Left renal cortex interstitium (tissue), 4 donors: ENCODE measurements around the gene GRK5. TPM values are rescaled to one million over a fixed set of nuclear protein-coding genes. Genes with fewer than 3 reads are reported as not detected.
A peak's percentile ranks its signal among the peaks of the same experiment; 100 is the strongest.

Source experiments
- DNase-seq, 4 donors: peaks; one replicate each; pipeline ENCODE4 v3.0.0-alpha.2; 2013; ENCODE audit warnings: low read depth in 4 of 4, low spot score in 2 of 4, missing footprints in 1 of 4
- polyA plus RNA-seq, 4 donors: library from polyadenylated mRNA; unstranded; fragments of 120-200 nt; gene quantifications; one replicate each; pipeline ENCODE4 v1.2.1, GENCODE V29; 2013; ENCODE audit not compliant: insufficient read length in 4 of 4

GRK5 gene
- polyA plus RNA-seq, 4 donors, result 15.0 to 17.4 (median 16.4) TPM

DNA sequence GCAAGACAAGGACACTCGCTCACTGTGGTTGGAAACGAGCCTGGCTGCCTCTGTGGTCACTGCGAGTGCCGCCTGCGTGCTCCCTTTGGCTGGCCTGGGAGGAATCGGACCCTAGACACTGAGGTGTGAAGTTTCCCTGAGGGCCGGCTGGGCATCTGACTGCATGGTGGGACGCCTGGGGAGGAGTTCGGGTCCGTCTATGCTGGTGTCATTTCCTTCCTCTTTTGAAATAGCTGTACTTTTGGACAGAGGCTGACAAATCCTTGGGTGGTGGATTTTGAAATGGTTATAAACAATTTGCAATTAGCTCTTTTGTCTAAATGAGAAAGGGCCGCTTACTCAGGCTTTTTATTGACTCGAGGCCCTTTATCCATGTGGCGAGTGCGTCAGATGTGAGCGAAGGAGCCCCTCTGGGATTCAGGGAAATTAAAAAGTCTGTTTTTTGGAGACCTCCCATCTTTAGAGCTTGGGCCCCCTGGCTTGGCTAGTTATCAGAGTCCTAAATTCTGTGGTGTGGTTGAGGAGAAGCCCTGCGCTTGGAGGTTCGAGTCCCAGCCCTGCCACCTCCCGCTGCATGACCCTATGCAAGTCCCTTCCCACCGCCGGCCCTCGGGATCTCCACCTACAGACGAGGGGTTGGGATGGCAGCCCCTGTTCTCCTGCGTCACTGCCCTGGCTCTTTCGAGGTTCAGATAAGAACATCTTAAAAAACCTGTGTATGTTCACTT, 188.1 kb downstream of the GRK5 start:
- DNase-seq, result no peak

DNA sequence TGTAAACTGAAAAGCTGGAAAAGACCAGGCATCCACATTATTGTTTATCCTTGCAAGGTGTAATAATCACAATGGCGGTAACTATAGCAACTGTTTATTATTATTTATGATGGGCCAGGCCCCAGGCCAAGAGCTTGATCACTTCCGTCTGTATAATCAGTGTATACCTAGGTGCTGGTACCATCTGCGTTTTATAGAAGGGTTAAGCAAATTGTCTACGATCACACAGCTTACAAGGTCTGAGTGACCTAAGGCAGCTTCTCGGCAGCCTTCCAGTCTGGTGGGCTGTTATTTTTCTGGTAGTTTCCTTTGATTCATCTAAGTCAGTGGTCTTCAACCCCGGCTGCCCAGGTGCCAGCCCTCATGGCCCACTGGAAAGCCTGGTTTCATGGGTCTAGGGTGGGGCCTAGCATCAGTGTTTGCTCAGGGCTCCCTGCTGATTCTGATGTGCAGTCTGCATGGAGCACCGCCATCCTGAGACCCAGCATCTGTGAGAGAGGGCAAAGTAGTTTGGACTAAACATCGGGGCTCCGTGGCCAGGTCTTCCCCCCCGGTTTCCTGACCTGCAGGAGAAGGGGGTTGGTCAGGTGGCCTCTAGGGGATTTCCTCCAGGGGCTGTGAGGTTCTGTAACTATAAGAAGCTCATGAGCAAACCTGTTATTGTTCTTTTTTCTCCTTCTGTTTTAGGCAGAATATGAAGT, 188.8 kb downstream of the GRK5 start:
- no peak for DNase-seq

GRCh38 chr10:119396709-119397071, 189.3 kb downstream of the GRK5 start:
- no peak for DNase-seq

DNA sequence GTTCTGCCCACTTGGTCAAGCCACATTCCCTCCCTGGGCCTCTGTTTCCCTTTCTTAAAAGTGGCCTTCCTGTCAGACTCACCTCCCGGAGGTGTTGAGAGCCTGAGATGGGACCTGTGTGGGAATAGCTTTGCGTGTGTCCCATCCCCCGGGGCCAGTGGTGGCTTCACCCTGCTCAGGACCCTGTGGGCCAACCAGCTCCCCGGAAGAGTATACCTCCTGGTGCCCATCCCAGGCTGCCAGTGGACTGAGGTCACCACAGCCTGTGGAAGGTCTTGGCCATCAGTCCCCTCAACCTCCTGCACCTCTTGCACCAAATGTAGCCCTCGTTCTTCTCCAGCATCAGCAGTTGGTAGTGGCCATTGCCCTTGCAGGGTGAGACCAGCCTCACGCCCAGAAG, 190.0 kb downstream of the GRK5 start:
- DNase-seq, result no peak

DNA sequence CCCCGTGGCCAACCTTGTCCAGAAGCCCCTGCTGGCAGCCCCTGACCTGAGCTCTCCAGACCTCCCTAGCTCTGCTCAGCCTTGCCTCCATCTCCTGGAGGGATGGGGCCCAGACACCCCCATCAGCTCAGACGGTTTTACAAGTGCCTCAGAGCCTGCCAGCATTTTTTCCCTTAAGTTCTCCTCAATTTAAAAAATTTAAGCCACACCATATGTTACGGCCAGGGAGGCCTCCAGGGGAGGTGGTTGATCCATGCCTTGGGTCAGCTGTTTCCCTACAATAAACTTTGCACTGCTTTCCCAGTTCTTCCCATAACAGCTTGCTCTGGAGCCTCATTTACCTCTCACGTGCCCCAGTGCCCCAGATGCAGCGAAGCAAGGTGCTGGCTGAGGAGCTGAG, 191.6 kb downstream of the GRK5 start:
- DNase-seq, result no peak

- DNase-seq, result no peak
Observed at GRCh38 chr10:119399466-119399865, 192.1 kb downstream of the GRK5 start.

DNA sequence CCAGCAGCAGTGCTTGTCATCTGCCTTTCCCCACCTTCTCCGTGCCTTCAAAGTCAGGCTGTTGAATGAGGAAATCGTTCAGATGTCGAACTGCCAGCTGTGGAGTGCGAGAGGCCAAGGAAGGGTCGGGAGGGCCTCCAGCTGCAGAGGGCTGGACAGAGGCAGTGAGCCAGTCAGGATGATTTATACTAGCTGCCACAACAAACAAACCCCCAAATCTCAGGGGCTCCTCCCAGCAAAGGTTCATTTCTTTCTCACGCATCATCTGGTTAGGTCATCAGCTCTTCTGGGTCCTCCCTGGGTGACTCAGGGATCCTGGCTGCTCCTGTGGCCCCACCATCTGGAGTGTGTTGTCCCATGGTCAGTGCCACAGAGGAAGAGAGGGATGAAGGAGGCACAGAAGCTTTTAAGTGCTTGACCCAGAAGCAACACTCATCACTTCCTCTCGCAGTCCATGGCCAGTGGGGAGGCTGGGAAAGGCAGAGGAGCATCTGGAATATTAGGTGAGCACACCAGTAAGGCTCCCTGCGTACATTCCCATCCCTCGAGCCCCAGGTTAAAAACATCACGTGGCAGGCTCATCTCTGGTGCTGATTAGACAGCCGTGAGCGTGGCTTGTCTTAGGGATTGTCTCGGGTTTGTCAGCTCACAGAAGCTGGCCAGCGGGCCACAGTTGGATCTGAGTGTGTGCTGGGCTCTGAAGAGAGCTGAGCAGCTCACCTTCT, 194.5 kb downstream of the GRK5 start:
- DNase-seq, result no peak

- DNase-seq, result no peak
Observed at GRCh38 chr10:119403921-119404320, 196.6 kb downstream of the GRK5 start.

GRCh38 chr10:119404719-119405519, 197.5 kb downstream of the GRK5 start:
- DNase-seq, result no peak

- no peak for DNase-seq
Observed at GRCh38 chr10:119405520-119405807, 198.1 kb downstream of the GRK5 start.

- no peak for DNase-seq
Observed at GRCh38 chr10:119406137-119406536, 198.8 kb downstream of the GRK5 start.

DNA sequence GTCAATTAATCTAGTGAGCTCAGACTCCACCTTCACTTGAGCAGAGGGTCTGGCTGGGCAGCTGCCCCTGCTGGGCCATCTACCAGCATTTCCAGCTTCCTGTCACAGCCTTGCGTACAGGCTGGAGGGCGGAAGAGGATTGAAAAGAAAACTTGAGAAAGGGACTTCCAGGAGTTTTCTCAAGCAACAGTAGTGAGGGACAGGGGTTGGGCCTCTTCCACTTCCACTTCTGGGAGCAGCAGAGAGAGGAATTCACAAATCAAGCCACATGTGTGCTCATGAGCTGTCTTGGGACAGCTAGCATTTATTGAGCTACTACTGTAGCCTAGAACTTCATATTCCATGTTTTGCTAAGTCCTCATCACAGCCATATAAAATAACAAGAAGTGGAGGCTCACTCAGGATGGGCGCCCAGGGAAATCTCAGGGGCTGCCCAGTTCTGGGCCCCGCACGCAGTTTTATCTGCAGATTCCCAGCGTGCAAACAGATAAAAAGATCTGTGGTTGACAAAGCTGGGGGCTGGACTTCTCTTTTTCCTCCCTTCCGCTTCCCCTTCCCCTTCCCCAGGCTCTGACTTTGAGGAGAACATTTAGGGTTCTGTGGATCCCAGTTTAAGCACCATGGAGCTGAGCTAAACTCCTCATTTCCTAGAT, 199.4 kb downstream of the GRK5 start:
- DNase-seq, result no peak

DNA sequence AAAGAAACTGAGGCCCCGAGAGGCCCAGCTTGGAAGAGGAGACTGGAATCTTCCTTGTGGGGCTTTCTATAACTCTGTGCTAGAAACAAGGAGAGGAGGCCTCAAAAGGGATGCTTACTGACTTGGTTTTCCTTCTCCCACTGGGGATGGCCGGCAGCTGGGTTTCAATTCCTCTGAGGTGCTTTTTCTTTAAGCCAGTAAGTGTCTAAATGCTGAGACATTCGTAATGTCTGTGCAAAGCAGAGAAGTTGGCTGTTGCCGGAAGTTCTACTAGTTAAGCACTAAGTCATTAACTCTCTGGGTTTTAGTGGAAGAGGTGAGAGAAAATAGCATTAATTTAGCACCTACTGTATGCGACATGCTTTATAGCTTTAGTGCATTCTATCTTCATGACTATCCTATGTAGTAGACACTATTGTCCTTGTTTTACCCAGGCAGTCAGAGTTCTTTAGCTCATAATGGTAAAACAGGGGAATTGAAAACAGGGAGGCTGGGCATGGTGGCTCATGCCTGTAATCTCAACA, 199.9 kb downstream of the GRK5 start:
- no peak for DNase-seq

- no peak for DNase-seq
Observed at GRCh38 chr10:119408072-119408471, 200.7 kb downstream of the GRK5 start.

- no peak for DNase-seq
Observed at GRCh38 chr10:119408969-119409371, 201.6 kb downstream of the GRK5 start.

DNA sequence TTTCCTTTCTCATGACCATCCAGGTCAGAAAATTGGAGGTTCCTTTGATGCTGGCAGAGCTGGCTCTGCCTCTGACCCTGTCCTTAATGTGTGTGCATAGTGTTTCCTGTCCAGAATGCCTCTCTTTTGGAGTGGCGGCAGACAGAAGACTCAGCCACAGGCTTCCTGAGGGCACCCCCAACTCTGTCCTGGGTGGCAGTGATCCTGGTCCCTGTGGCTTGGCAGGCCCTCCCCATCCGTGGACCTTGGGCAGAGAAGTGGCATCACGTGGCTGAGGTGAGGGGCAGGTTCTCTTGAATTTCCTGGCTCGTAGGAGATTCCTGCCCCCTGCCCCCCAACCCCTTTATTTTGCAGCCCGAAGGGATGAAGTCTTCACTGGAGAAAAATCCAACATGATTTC, 202.0 kb downstream of the GRK5 start:
- DNase-seq, result no peak

DNA sequence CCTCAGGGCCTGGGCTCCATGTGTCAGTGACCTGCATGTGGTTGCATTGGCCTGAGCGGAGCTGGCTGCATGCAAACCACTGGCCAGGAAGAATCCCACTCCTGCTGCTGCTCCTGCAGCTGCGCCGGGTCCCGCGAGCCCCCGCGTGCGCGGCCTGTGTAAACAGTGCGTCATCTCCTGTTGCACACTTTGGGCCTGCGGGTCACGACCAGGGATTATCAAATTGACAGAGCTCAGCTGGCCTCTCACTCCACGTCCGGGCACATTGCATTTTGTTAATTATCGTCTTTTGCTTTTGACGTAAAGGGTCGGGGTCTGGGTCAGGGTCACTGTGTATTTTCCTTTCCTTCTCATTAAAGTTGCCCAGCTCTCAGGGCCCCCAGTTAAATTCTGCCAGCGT, 202.5 kb downstream of the GRK5 start:
- DNase-seq, result peak; percentile 68 to 86 (median 76)

GRCh38 chr10:119410361-119411116, 203.2 kb downstream of the GRK5 start:
- no peak for DNase-seq

DNA sequence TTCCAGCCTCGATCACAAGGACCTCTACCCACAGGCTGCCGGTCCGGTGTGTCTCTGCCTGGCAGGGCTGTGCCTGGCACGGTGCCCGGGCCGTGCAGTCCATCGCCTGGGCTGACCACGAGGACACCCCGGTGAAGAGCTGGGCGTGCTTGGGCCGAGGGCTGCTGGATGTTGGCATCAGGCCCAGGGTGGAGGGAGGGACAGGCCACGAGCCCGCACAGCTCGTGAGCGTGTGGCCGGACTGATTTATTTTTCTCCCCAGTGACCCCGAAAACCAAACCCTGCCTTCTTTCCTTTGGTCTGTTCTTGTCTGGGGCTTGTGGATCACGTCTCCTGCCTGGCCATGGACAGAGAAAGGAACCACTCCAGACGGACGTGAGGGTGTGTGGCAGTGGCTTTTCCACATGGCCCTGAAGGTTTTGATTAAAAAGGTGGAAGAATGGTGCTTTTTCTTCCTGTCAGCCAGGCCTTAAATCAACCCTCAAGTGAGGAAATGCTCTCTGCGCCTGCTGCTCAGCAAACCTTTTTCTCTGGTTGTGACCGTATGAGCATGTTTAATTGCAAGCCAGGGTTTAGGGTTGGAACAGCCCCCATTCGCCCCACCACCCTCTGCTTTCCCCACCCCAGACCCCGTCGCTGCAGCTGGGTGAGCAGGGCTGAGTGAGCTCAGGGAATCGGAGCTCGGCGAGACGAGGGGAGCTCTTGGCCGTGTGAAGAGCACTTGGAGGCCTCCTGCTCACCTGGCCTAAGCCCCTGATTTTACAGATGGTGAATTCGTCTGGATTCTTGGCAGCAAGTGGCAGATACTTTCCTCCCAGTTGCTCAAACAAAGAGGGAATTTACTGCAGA, 205.1 kb downstream of the GRK5 start:
- DNase-seq, result peak in 3 of 4 donors; percentile 46 to 60 (median 59)
